ENCODE data around the gene STK32C.

GRCh38 chr10:132241086-132241485 is 66.7 kb downstream of the STK32C start:
- no peak for TF ChIP-seq CTCF (IDR thresholded peaks at IDR 0.05)
- no peak for TF ChIP-seq POLR2A (IDR thresholded peaks at IDR 0.05)

Measured in testis (tissue), 2 donors.